Testis (tissue), 3 donors: ENCODE data around the gene EFNA5. TPM values are rescaled to one million over a fixed set of nuclear protein-coding genes. Genes with fewer than 3 reads are reported as not detected.

Experiments
- DNase-seq: peaks from one replicate; pipeline ENCODE4 v3.0.0-alpha.2; 2019
- H3K27ac ChIP-seq, 2 donors: fragments of 200-600 bp; sonication (generic); one replicate each; pipeline ENCODE4 v1.5.1; 2019
- H3K27me3 ChIP-seq: fragments of 200-600 bp; sonication (generic); one replicate; pipeline ENCODE4 v1.5.1; 2019
- H3K36me3 ChIP-seq: fragments of 200-600 bp; sonication (generic); one replicate; pipeline ENCODE4 v1.5.1; 2017; ENCODE audit warnings: low read depth; ENCODE audit errors: missing control alignments
- H3K4me1 ChIP-seq: fragments of 200-600 bp; sonication (generic); one replicate; pipeline ENCODE4 v1.5.1; 2019
- H3K4me3 ChIP-seq, 2 donors: fragments of 200-600 bp; sonication (generic); one replicate each; pipeline ENCODE4 v1.5.1; 2017 to 2019
- H3K9me3 ChIP-seq: fragments of 200-600 bp; sonication (generic); one replicate; pipeline ENCODE4 v1.5.1; 2017
- POLR2A ChIP-seq: fragments of 450-650 bp; IDR thresholded peaks from one replicate; pipeline ENCODE4 v1.6.1; 2017; ENCODE audit warnings: antibody characterized with exemption, mild to moderate bottlenecking, moderate library complexity
- WGBS, 2 donors: methylation state at CpG; one replicate each; pipeline ENCODE4 v1.1.5; 2018; 5-methylcytosine and 5-hydroxymethylcytosine counted together
- intact Hi-C: fragments of 100-400 bp; cut with DNase I; formaldehyde crosslinking; loops from one replicate; pipeline ENCODE4 v1.15.1; 2023; ENCODE audit warnings: low total_unique reads
- polyA plus RNA-seq: library from polyadenylated mRNA; stranded (reverse); fragments of 350-450 nt; fragmentation: Illumina TruSeq; extraction: RNeasy Lipid Tissue Mini Kit (QIAGEN cat#74804); gene quantifications from one replicate; pipeline ENCODE4 v1.2.3, GENCODE V29; 2014; ENCODE audit warnings: low read depth, low replicate concordance; ENCODE audit not compliant: insufficient read depth
- total RNA-seq, 2 donors: library from RNA; depleted of rRNA; stranded (reverse); fragments of >200 nt; gene quantifications; one replicate each; pipeline ENCODE4 v1.2.3, GENCODE V29; 2016
- TF ChIP-seq, protein P1 (sequence below), 3 experiments: fragments of 450-650 bp in 2 of 3; fragments of 200-600 bp in 1 of 3; sonication (generic) in 1 of 3; IDR thresholded peaks; one replicate each; pipeline ENCODE4 v1.5.1; 2016 to 2019; ENCODE audit warnings: antibody characterized with exemption in 3 of 3, mild to moderate bottlenecking in 2 of 3, moderate library complexity in 1 of 3

Gene EFNA5
- total and polyA plus RNA-seq, 3 donors from 2014 or later: 2.6 to 5.4 (median 3.5) TPM

DNA sequence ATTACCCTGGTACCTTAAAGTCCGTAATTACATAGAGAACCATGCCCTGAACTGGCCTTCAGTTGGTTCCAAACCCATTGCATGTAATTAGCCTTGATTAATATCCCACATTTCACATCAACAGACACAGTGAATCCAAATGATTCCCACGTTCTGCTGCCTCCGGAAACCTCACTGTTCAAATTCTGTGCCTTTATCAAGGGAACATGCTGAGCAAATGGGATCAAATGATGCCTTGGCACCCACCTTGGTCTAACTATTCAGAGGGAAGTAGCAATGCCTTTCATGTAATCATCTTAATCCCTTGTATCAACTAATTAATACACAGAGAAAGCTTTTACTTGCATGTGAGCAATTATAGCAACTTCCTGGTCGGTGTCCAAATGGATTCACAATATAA, 100.6 kb downstream of the EFNA5 start:
- H3K36me3 ChIP-seq: no peaks in the 10 kb centered on the region
- WGBS, 2 donors: 74 to 80% methylated on average over 4 of the region's 4 CpGs
- no peaks in the 10 kb centered on the region for H3K4me1 ChIP-seq
- no peak overlapping the region for H3K27ac ChIP-seq
- intact Hi-C loops: no loop called here
- DNase-seq: no peak
- H3K4me3 ChIP-seq: no peak overlapping the region
- no peaks in the 10 kb centered on the region for H3K27me3 ChIP-seq
- no peaks in the 10 kb centered on the region for H3K9me3 ChIP-seq
- TF ChIP-seq, protein P1, sequence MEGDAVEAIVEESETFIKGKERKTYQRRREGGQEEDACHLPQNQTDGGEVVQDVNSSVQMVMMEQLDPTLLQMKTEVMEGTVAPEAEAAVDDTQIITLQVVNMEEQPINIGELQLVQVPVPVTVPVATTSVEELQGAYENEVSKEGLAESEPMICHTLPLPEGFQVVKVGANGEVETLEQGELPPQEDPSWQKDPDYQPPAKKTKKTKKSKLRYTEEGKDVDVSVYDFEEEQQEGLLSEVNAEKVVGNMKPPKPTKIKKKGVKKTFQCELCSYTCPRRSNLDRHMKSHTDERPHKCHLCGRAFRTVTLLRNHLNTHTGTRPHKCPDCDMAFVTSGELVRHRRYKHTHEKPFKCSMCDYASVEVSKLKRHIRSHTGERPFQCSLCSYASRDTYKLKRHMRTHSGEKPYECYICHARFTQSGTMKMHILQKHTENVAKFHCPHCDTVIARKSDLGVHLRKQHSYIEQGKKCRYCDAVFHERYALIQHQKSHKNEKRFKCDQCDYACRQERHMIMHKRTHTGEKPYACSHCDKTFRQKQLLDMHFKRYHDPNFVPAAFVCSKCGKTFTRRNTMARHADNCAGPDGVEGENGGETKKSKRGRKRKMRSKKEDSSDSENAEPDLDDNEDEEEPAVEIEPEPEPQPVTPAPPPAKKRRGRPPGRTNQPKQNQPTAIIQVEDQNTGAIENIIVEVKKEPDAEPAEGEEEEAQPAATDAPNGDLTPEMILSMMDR (IDR thresholded peaks at IDR 0.05): no peak
- TF ChIP-seq POLR2A: no peak

DNA sequence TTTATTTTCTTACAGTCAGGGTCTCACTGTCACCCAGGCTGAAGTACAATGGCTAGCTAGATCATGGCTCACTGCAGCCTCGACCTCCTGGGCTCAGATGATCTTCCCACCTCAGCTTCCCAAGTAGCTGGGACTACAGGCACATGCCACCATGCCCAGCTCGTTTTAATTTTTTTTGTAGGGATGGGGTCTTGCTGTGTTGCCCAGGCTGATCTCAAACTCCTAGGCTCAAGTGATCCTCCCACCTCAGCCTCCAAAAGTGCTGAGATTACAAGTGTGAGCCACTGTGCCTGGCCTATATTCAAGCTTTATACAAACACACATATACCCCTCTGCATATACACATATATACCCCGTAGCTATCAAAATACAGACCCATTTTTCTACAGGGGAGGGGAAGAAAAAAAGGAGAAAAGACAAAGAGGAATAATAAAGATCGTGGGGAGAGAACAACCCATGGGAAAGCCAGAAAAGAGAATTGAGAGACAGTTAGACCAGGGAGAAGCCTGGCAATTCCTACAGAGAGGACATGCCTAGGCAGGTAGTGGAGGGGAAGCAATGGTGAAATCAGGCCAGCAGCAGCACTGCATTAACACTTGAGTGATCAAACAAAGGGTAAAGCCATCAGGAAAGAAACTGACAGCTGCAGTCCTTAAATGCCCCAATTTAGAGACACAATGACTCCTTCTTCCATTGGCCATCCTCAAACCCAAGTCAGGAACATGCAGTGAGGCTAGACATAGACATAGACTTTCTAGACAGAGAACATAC, 102.7 kb downstream of the EFNA5 start:
- TF ChIP-seq, protein P1 (IDR thresholded peaks at IDR 0.05): no peak
- no peak for TF ChIP-seq POLR2A
- Histone ChIP-seq H3K4me1 (no peaks in the 10 kb centered on the region), H3K9me3 (no peaks in the 10 kb centered on the region), H3K4me3 (no peak overlapping the region), H3K36me3 (no peaks in the 10 kb centered on the region), H3K27ac (no peak overlapping the region), H3K27me3 (no peaks in the 10 kb centered on the region)
- DNase-seq: no peak
- intact Hi-C loops: no loop called here
- WGBS, 2 donors: 90 to 94% methylated on average over 4 of the region's 4 CpGs

DNA sequence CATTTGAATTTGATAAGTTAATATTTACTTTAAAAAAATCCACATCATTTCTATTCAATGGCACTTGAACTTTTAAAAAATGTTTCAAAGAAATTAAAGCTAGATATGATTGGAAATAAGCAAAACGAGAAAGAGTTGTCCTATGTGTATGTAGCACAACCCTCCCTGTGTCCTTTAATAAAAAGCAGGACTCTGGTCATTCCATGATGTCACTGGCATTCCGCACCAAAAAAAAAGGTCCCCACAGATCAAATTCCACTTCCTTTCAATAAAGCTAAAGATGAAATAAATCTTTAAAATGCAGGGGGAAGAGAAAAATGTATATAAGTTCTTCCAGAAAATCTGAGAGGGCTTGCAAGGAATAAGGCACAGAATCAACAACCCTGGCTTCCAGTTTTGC, 103.8 kb downstream of the EFNA5 start:
- Histone ChIP-seq H3K4me1 (no peaks in the 10 kb centered on the region), H3K36me3 (no peaks in the 10 kb centered on the region), H3K9me3 (no peaks in the 10 kb centered on the region), H3K4me3 (no peak overlapping the region), H3K27ac (no peak overlapping the region), H3K27me3 (no peaks in the 10 kb centered on the region)
- TF ChIP-seq, protein P1 (IDR thresholded peaks at IDR 0.05): no peak
- TF ChIP-seq POLR2A: no peak
- no peak for DNase-seq
- intact Hi-C loops: no loop called here
- WGBS, 2 donors: 77 to 79% methylated on average over 2 of the region's 2 CpGs

DNA sequence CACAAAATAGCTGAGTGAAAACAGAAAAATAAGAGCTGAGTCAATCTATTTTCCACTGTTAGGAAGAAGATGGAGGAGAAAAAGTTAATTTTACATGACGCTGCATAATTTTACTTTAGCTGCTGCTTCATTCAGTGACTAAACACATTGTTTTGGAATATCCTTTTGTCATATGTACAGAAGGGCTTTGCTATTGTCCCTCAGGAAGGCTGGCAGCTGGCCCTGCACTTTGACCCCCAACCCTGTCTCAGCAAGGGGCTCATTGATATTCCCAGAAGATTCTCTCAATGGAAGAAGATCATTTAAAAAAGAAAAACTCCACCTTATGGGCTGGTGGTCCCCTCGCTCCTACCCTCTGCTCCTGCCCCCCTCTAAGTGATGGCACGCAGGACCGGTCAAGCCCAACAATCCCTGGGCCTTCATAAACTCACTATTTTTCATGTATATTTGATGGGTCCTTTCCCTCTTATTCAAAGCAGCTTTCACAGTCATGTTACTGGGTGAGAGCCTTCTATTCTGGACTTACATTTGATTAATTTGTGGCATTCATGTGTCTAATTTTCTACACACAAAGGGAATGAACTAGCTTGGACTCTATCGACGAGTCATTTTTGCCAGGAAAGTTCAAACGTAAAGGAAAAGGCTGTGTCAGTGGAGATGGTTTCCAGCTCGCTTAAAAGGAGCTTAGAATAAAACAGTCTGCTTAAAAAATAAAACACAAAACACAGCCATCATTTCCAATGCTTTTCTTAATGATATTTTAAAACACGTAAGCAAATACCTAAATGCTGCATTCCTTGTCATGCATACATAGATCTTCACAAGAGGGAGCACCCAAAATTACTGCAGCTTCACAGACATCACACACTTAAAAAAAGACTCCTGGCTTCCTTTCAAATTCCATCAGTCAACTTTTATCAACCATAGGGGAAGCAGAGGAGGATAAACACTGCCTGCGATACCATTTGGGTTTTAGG, 104.7 kb downstream of the EFNA5 start:
- no peak for TF ChIP-seq POLR2A
- TF ChIP-seq, protein P1 (IDR thresholded peaks at IDR 0.05): no peak
- Histone ChIP-seq H3K4me1 (no peaks in the 10 kb centered on the region), H3K36me3 (no peaks in the 10 kb centered on the region), H3K4me3 (no peak overlapping the region), H3K27me3 (no peaks in the 10 kb centered on the region), H3K9me3 (no peaks in the 10 kb centered on the region), H3K27ac (no peak overlapping the region)
- intact Hi-C loops: no loop called here
- WGBS, 2 donors: 77 to 80% methylated on average over 10 of the region's 10 CpGs
- DNase-seq: no peak
